AG09309 (cell line): ENCODE data around the gene TNP1.

Experiments used
- DNase-seq: peaks from one replicate; pipeline ENCODE4 v3.0.0-alpha.2; 2010; ENCODE audit warnings: low read depth
- H3K4me3 ChIP-seq: 2 replicates; pipeline ENCODE4 v1.5.1; 2011; ENCODE audit warnings: mild to moderate bottlenecking, low read depth, low read length, moderate library complexity; ENCODE audit not compliant: control insufficient read depth
- TF ChIP-seq, protein P1 (sequence below): IDR thresholded peaks from 2 replicates; pipeline ENCODE4 v1.5.1; 2011; ENCODE audit warnings: mild to moderate bottlenecking, low read depth, low read length, inconsistent platforms; ENCODE audit not compliant: insufficient read depth, control insufficient read depth; ENCODE audit errors: missing control alignments

The TNP1 gene, protein sequence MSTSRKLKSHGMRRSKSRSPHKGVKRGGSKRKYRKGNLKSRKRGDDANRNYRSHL

DNA sequence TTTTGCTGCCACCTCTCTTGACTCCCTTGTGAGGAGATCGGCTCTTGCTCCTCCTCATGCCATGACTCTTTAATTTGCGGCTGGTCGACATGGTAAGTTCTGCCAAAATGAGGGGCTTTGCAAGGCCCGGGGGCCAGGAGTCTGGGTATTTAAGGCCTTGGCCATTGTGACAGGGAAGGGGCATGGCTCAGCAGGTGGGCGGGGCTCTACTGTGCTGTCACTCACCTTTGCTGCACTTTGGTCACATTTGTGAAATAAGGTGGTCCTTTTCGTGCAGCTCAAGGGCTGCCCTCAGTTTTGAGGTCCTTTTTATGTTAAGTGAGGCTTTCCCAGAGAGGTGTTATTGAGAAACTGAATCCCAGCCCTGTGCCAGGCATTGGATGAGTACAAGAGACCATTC lies at the start of gene TNP1:
Gene TNP1 (minus strand): TSS at position 121 of the 400 bp plus-strand sequence. CDS start 30 bp downstream, at position 91.
- H3K4me3 ChIP-seq: no peak within 1 kb of the TSS
- no peak for DNase-seq
- TF ChIP-seq, protein P1, sequence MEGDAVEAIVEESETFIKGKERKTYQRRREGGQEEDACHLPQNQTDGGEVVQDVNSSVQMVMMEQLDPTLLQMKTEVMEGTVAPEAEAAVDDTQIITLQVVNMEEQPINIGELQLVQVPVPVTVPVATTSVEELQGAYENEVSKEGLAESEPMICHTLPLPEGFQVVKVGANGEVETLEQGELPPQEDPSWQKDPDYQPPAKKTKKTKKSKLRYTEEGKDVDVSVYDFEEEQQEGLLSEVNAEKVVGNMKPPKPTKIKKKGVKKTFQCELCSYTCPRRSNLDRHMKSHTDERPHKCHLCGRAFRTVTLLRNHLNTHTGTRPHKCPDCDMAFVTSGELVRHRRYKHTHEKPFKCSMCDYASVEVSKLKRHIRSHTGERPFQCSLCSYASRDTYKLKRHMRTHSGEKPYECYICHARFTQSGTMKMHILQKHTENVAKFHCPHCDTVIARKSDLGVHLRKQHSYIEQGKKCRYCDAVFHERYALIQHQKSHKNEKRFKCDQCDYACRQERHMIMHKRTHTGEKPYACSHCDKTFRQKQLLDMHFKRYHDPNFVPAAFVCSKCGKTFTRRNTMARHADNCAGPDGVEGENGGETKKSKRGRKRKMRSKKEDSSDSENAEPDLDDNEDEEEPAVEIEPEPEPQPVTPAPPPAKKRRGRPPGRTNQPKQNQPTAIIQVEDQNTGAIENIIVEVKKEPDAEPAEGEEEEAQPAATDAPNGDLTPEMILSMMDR: no peak

DNA sequence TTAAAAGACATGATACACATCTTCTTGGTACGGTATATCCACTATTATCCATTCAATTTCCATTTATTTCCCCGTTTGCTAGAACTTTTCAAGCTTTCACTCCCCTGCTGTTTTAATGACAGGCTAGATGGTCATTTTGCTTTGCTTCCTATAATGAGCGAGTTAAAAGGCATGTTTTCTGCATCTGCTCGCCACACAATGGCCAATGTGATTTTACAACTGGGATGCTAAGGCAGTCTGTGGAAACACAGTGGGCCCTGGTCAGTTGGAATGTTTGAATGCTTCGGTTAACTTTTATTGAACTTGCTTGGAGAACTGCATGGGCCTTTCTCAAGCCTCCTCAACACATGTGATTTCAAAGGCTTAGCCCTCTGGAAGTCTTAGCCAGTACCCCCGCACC lies 48.4 kb upstream of the TNP1 start:
- no peak for DNase-seq
- TF ChIP-seq, protein P1: no peak

DNA sequence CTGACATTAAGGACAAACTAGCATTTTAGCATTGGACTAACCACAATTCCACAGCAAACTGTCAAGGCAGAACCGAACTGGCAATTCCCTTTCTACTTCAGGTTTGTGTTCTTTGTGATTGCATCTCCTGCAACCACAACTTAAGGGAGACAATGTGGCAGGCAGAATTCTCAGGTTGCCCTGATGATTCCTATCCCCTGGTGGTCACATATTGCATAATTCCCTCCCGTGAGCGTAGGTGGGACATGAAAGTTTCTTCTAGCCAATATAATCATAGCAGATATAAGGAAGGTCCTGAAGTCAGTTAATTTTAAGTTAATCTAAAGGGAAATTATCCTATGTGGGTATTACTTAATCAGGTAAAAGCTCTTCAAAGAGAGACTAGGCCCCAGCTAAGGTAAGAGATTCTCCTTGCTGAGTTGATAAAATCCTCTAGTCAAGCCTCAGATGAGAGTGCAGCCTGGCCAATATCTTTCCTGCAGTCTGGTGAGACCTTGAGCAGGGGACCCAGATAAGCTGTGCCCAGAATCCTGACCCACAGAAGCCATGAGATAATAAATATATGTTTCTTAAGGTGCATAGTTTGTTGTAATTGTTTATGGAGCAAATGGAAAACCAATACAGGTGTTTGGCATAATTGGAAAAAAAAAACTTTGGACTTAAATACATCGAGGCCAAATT lies 45.9 kb upstream of the TNP1 start:
- H3K4me3 ChIP-seq: no peak overlapping the region
- DNase-seq: no peak
- TF ChIP-seq, protein P1: peak; percentile 15

More for the DNA sequence above, 48.4 kb upstream of the TNP1 start:
- no peak overlapping the region for H3K4me3 ChIP-seq

DNA sequence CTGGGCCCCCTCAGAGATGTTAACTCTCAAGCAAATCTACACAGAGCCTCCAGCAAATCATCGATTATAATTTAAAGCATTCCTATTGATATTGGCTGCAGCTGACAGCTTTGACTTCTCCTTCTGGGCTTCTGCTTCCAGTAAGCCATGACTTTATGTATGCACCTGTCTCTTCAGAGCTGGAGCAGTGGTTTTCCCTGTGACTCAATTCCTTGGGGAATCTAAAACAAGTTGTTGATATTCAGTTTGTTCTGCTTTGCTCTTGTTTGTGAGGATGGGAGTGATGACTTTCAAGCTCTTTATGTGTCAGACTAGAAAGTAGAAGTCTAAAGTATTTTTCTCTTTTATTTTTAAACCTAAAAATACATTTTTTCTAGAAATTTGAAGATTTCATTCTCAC lies 45.1 kb upstream of the TNP1 start:
- H3K4me3 ChIP-seq: no peak overlapping the region
- TF ChIP-seq, protein P1: no peak
- no peak for DNase-seq

DNA sequence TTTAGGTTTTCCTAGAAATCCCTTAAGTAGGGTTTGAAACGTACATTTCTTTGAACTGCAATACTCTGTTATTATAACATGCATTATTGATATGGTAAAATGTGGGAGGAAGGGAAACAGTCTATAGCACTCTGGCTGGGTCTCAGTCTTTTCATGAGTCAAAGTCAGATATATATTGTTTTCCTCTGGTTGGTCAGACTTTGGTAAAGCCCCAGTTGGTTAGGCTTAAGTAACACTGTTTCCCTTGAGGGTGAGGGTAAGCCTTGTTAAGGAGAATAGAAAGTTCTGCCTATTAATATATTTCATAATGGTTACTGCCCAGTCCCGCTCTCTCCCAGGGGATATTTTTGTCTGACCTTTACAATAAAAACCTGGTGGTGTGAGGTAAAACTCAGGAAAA lies 44.7 kb upstream of the TNP1 start:
- no peak for DNase-seq
- TF ChIP-seq, protein P1: no peak
- no peak overlapping the region for H3K4me3 ChIP-seq

DNA sequence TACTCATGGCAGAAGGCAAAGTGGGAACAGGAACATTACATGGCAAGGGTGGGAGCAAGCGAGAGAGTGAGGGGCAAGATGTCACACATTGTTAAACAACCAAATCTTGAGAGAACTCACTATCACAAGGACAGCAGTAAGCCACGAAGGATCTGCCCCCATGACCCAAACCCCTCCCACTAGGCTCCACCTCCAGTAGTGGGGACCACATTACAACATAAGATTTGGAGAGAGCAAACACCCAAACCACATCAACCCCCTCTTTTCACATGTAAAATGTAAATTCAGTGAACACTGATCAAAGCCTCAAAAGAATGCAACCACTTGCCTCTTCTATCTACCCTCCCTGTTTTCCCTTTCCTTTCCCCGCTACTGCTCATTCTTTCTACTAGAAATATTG lies 43.6 kb upstream of the TNP1 start:
- no peak overlapping the region for H3K4me3 ChIP-seq
- TF ChIP-seq, protein P1: no peak
- DNase-seq: no peak
